ENCODE data around the gene SLC41A1. TPM values are rescaled to one million over a fixed set of nuclear protein-coding genes. Genes with fewer than 3 reads are reported as not detected.

The SLC41A1 gene
- total and polyA plus RNA-seq, 2 experiments from 2014 or later: 15.3 to 16.8 TPM

DNA sequence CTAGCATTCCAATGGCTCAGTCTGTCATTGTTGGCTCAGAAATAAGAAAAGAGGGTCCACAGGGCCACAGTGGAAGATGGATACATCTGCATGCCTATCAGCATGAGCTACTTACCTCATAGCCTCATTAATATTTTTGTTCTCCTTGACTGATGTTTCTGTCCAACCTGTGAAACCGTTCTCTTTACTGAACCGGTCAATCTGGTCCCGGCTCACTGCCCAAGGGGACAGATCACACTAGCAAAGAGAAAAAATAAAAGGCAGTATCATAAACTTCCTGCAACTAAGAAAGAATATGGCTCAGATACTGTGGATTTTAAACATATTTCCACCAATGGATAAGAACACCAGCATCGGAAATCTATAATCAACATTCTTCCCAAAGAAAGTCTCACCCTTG is 42.4 kb downstream of the SLC41A1 start:
- Histone ChIP-seq H3K4me2 (no peak overlapping the region), H2AFZ (no peak overlapping the region), H3K9me2 (replicated peaks; ENCODE audit: insufficient read depth) (no peaks in the 10 kb centered on the region), H3K9me3 (ENCODE audit: low read depth) (no peaks in the 10 kb centered on the region), H3K4me1 (ENCODE audit: insufficient read depth) (no peaks in the 10 kb centered on the region), H3K27me3 (no peaks in the 10 kb centered on the region), H3K36me3 (replicated peaks; ENCODE audit: insufficient read depth, low read depth) (no peaks in the 10 kb centered on the region), H4K20me1 (ENCODE audit: insufficient read depth, poor library complexity, severe bottlenecking) (no peaks in the 10 kb centered on the region), H3K27ac (no peak overlapping the region), H3K79me2 (peaks cover 9% of the 10 kb centered on the region), H3K4me3 (no peak overlapping the region)
- 78% methylated on average over 4 of the region's 4 CpGs for WGBS (ENCODE audit: low lambda C conversion rate, missing lambda C conversion rate)
- TF ChIP-seq, protein P1, sequence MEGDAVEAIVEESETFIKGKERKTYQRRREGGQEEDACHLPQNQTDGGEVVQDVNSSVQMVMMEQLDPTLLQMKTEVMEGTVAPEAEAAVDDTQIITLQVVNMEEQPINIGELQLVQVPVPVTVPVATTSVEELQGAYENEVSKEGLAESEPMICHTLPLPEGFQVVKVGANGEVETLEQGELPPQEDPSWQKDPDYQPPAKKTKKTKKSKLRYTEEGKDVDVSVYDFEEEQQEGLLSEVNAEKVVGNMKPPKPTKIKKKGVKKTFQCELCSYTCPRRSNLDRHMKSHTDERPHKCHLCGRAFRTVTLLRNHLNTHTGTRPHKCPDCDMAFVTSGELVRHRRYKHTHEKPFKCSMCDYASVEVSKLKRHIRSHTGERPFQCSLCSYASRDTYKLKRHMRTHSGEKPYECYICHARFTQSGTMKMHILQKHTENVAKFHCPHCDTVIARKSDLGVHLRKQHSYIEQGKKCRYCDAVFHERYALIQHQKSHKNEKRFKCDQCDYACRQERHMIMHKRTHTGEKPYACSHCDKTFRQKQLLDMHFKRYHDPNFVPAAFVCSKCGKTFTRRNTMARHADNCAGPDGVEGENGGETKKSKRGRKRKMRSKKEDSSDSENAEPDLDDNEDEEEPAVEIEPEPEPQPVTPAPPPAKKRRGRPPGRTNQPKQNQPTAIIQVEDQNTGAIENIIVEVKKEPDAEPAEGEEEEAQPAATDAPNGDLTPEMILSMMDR (IDR thresholded peaks at IDR 0.05; ENCODE audit: poor library complexity): no peak
- no peak for DNase-seq (ENCODE audit: low spot score)

DNA sequence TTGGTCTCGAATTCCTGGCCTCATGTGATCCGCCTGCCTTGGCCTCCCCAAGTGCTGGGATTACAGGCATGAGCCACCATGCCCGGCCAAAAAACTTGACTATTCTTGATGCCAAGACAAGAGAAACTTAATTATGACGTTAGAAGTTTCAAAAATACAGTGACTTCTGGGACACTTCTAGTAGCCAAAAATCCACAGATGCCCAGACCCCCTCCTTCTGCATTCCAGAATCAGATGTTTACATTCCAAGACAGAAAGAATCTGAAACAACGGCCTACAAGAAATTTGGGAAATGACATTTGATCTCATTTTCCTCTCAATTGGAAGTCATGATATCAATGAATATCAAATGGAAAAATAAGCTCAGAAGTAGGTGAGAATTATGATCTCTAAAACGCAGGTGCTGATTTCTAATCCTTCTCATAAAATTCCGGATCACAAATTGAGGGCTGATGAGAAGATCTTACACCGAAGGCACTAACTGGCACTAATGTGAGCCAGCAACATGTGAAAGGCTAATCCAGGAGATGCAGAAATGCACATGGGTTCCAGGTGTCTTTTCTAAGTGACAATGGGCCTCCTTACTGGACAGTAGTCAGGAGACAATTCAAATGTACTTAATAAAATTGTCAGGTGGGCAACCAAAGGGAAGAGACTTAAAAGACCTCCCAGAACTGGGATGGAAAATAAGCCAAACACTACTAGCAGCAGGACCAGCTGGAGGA is 43.2 kb downstream of the SLC41A1 start:
- no peaks in the 10 kb centered on the region for H3K36me3 ChIP-seq (replicated peaks; ENCODE audit: insufficient read depth, low read depth)
- H3K9me3 ChIP-seq (ENCODE audit: low read depth): no peaks in the 10 kb centered on the region
- TF ChIP-seq, protein P1 (IDR thresholded peaks at IDR 0.05; ENCODE audit: poor library complexity): no peak
- H2AFZ ChIP-seq: no peak overlapping the region
- no peaks in the 10 kb centered on the region for H3K27me3 ChIP-seq
- no peak overlapping the region for H3K27ac ChIP-seq
- no peak overlapping the region for H3K4me2 ChIP-seq
- no peaks in the 10 kb centered on the region for H3K9me2 ChIP-seq (replicated peaks; ENCODE audit: insufficient read depth)
- no peaks in the 10 kb centered on the region for H3K4me1 ChIP-seq (ENCODE audit: insufficient read depth)
- H3K4me3 ChIP-seq: no peak overlapping the region
- DNase-seq (ENCODE audit: low spot score): no peak
- peaks cover 9% of the 10 kb centered on the region for H3K79me2 ChIP-seq
- H4K20me1 ChIP-seq (ENCODE audit: insufficient read depth, poor library complexity, severe bottlenecking): no peaks in the 10 kb centered on the region
- 78% methylated on average over 8 of the region's 8 CpGs for WGBS (ENCODE audit: low lambda C conversion rate, missing lambda C conversion rate)

DNA sequence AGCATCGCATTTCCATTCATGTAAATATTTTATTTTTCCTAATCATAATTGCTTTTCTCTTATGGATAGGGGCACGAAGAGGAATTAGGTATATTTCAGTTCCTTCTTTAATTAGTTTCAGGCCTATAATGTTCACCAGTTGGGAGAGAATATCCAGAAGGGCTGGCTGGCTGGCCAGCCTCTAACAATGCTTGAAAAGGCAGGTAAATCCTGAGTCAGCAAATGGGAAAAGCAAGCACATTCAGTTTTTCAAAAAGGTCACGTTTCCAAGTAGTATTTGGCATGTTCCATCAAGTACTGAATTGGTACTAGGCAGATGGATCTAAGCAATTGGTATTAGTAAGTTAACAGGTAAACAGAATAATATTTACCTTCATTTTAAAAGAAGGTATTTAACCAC is 45.8 kb downstream of the SLC41A1 start:
- no peak overlapping the region for H3K4me3 ChIP-seq
- no peak overlapping the region for H3K27ac ChIP-seq
- no peak for TF ChIP-seq EZH2phosphoT487 (IDR thresholded peaks at IDR 0.05; ENCODE audit: low read depth, severe bottlenecking, unreplicated experiment)
- no peak for TF ChIP-seq EZH2 (IDR thresholded peaks at IDR 0.05; ENCODE audit: borderline replicate concordance)
- TF ChIP-seq, protein P1 (IDR thresholded peaks at IDR 0.05; ENCODE audit: poor library complexity): no peak
- no peaks in the 10 kb centered on the region for H4K20me1 ChIP-seq (ENCODE audit: insufficient read depth, poor library complexity, severe bottlenecking)
- no peak overlapping the region for H3K4me2 ChIP-seq
- no peaks in the 10 kb centered on the region for H3K9me2 ChIP-seq (replicated peaks; ENCODE audit: insufficient read depth)
- H3K9me3 ChIP-seq (ENCODE audit: low read depth): no peaks in the 10 kb centered on the region
- H3K79me2 ChIP-seq: no peaks in the 10 kb centered on the region
- H2AFZ ChIP-seq: no peak overlapping the region
- no peaks in the 10 kb centered on the region for H3K27me3 ChIP-seq
- no peak for DNase-seq (ENCODE audit: low spot score)
- H3K36me3 ChIP-seq (replicated peaks; ENCODE audit: insufficient read depth, low read depth): no peaks in the 10 kb centered on the region
- no peaks in the 10 kb centered on the region for H3K4me1 ChIP-seq (ENCODE audit: insufficient read depth)
- WGBS (ENCODE audit: low lambda C conversion rate, missing lambda C conversion rate): 79% methylated on average over 3 of the region's 3 CpGs

DNA sequence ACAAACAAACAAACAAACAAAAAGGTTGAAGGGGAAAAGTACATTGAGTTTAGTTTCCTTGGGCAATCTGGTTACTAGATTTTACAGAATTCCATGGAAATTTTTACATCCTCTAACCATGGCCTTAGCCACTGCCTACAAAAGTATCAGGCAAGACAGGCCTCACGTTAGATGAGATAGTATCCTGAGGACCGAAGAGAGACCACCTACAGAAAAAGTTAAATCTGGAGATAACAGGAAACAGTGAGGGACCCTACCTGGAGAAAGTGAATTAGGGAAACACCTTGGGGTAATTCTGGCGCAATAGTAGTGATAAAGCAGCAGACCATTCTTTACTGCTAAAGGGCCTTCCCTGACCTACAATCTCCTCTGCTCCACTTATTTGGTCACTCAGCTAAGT is 46.4 kb downstream of the SLC41A1 start:
- no peak overlapping the region for H3K27ac ChIP-seq
- H3K4me2 ChIP-seq: no peak overlapping the region
- no peaks in the 10 kb centered on the region for H3K27me3 ChIP-seq
- H3K4me1 ChIP-seq (ENCODE audit: insufficient read depth): no peaks in the 10 kb centered on the region
- no peaks in the 10 kb centered on the region for H4K20me1 ChIP-seq (ENCODE audit: insufficient read depth, poor library complexity, severe bottlenecking)
- DNase-seq (ENCODE audit: low spot score): no peak
- TF ChIP-seq EZH2phosphoT487 (IDR thresholded peaks at IDR 0.05; ENCODE audit: low read depth, severe bottlenecking, unreplicated experiment) (no peak), EZH2 (IDR thresholded peaks at IDR 0.05; ENCODE audit: borderline replicate concordance) (no peak)
- TF ChIP-seq, protein P1 (IDR thresholded peaks at IDR 0.05; ENCODE audit: poor library complexity): no peak
- no peaks in the 10 kb centered on the region for H3K9me2 ChIP-seq (replicated peaks; ENCODE audit: insufficient read depth)
- H3K9me3 ChIP-seq (ENCODE audit: low read depth): no peaks in the 10 kb centered on the region
- 71% methylated on average over 3 of the region's 3 CpGs for WGBS (ENCODE audit: low lambda C conversion rate, missing lambda C conversion rate)
- H3K4me3 ChIP-seq: no peak overlapping the region
- H3K79me2 ChIP-seq: no peaks in the 10 kb centered on the region
- no peak overlapping the region for H2AFZ ChIP-seq
- no peaks in the 10 kb centered on the region for H3K36me3 ChIP-seq (replicated peaks; ENCODE audit: insufficient read depth, low read depth)
